Measurements from ENCODE around the gene COX4I1.

Gene COX4I1

DNA sequence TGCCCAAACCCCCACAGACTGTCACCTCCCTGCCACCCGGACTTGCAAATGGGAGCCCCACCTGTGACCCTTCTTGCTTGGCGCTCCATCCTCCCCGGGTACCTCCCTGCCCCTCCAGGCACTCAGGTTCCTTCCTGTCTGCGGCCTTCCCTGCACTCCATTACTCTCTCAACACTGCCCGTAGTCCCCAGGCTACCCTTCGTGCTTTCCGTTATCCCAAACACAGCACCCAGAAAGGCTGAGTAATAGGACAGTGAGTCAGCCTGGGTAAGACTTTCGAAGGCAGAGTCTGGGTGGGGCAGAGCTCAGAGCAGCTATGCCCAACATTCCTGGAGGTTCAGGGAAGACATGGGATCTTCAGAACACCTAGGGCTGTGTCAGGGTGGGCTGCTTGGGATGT, 32.0 kb upstream of the COX4I1 start:
- no peak for DNase-seq (ENCODE audit: low read depth in 2 of 3, low spot score in 2 of 3)

DNA sequence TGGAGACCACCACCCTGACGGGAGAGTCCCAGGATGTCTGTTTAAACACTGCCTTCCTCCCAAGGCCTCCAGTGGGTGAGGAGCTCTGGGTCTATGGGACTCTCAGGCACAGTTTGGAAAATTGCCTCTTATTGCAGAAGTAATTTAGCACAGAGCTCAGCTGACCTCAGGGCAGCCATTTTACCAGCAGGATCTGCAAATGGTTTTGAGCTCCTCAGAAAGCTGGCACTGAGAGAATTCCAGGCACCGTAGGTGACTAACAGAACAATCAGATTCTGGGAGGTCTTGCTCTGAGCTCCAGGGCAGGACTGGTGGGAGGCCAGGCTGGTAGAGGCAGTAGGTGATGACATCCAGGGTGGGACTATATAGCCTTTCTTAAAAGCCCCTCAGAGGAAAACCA, 31.3 kb upstream of the COX4I1 start:
- no peak for DNase-seq (ENCODE audit: low read depth in 2 of 3, low spot score in 2 of 3)

DNA sequence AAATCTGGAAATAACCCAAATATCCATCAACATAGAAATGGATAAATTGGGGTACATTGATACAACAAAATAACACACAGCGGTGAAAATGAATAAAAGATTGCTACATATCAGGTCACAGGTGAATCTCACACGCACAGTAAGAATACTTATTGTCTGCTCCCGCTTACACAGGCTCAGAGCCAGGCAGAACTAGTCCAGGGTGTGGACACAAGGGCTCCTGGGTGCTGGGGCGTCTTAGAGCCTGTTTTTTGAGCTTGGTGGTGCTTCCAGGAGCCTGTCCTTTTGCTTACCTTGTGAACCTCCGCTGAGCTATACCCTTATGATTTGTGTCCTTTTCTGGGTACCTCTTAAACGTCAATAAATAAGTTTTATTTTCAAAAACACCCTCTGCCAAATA, 28.8 kb upstream of the COX4I1 start:
- no peak for DNase-seq (ENCODE audit: low read depth in 2 of 3, low spot score in 2 of 3)

DNA sequence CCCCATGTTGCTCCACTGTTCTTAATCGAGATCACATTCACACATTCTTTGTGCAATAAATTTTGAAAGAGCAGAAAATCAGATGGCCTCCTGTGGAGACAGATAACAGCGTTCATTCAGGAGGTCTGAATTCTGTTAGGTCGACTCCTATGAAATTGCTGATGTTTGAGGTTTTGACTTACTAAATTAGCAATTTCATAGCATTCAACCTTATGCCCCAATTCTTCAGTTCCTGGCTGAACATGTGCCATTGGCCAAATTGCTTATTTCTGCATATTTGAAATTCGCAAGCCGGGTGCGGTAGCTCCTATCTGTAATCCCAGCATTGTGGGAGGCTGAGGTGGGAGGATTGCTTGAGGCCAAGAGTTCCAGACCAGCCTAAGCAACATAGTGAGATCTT, 26.5 kb upstream of the COX4I1 start:
- DNase-seq (ENCODE audit: low read depth in 2 of 3, low spot score in 2 of 3): no peak

DNA sequence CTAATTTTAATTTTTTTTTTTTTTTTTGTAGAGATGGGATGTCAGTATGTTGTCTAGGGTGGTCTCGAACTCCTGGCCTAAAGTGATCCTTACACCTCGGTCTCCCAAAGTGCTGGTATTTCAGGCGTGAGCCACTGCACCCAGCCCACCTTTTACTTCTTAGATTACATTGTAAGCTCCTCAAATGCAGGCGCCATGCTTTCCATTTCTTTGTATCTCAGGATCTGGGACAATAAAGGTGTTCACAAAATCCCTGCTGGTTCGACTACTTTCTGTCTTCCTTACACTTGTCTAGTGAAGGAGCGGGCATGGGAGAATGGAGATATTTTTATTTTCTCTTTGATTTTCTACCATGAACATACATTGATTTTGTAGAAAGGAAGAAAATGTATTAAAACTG, 25.4 kb upstream of the COX4I1 start:
- no peak for DNase-seq (ENCODE audit: low read depth in 2 of 3, low spot score in 2 of 3)

DNA sequence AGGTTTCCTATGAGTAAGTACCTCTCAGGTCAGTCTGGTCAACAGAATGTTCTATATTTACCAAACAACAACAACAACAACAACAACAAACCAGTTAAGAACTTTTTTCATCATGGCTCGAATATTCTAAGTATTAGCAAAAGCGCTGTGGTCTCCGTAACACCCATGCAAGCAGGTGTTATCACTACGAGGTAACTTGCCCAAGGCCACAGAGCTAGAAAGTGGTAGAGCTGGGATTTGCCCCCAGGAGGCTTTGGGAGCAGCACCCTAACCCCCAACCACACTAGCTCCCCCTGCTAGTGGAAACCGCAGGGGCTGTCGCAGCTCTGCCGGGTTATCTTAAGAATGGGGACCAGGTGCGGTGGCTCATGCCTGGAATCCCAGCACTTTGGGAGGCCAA, 24.7 kb upstream of the COX4I1 start:
- DNase-seq (ENCODE audit: low read depth in 2 of 3, low spot score in 2 of 3): no peak

DNA sequence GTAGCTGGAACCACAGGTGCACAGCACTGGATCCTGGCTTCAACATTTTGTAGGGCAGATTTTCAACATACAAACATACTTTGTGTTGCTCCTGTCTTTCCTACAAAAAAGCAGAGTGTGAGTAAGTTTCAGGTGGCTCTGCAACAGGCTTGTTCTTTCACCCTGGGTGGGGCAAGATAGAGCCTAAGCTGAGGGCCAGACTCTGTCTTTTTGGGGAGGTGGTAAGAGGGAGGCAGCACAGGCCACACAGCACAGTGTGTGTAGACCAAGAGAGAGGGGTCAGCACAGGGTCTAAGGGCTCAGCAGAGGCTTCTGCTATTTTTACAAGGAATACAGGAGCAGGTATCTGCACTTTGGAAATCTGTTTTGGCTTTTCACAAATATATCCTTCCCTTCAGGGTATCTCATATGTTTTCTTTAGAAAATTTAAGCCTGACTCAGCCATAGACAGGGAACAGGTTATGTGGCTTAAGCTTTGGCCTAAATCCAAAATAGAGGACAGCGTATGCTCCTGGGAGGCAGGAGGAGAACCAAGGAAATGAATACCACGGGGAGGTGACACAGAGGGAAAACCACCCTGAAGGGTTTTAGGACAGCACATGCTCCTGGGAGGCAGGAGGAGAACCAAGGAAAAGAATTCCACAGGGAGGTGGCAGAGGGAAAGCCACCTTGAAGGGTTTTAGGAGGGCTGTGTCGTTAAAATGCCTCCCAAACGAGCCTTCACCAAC, 21.7 kb upstream of the COX4I1 start:
- DNase-seq (ENCODE audit: low read depth in 2 of 3, low spot score in 2 of 3): no peak

DNA sequence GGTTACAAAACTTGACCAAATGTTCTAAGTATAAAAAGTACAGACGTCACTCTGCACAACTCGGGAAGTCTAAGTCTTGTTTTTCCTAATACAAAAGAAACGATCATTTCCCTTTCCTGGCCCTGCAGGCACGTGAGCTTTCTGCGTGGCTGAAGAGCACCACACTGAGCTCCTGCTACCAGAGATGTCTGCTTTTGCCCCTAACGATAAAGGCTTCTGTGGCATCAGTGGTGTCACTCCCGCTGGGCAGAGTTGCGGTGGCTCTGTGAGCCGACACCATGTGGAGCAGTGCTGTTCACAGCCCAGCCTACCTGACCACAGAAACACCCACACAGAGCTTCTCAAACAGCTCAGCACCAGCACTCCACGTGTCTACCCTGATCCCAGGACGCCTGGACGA, 20.6 kb upstream of the COX4I1 start:
- DNase-seq (ENCODE audit: low read depth in 2 of 3, low spot score in 2 of 3): peak in 1 of 3 experiments; percentile 15

DNA sequence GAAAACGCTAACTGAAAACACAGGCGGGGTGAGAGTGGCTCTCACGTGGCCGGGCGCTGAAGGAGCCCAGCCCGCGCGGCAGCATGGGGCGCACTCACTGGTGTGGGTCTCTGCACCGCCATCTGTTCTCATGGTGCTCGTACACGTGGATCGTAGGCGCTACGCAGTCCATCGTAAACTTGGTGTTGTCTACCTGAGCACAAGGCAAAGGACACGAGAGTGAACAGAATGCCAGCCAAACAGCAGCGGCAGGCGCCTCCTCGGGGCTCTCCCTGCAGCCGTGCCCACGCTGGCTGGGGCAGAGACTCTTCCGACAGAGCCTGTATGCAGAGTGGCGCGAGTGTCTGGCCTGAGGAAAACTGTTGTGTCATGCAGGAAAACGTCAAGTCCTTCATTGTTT, 19.2 kb upstream of the COX4I1 start:
- DNase-seq (ENCODE audit: low read depth in 2 of 3, low spot score in 2 of 3): no peak

DNA sequence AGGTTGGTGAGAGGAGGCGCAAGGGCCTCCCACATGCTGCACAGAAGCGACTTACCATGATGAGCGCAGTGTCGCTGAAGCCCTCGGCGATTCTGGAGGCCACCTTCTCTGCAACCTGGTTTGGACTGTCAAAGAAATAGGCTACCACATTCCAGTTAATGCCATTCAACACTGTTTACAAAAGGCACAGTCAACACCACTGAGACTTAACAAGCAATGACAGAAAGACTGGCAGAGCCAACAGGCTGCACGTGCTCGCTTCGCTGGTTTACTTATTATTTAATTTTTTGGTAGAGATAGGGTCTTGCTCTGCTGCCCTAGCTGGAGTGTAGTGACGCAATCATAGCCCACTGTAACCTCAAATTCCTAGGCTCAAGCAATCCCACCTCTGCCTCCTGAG, 18.3 kb upstream of the COX4I1 start:
- no peak for DNase-seq (ENCODE audit: low read depth in 2 of 3, low spot score in 2 of 3)

DNA sequence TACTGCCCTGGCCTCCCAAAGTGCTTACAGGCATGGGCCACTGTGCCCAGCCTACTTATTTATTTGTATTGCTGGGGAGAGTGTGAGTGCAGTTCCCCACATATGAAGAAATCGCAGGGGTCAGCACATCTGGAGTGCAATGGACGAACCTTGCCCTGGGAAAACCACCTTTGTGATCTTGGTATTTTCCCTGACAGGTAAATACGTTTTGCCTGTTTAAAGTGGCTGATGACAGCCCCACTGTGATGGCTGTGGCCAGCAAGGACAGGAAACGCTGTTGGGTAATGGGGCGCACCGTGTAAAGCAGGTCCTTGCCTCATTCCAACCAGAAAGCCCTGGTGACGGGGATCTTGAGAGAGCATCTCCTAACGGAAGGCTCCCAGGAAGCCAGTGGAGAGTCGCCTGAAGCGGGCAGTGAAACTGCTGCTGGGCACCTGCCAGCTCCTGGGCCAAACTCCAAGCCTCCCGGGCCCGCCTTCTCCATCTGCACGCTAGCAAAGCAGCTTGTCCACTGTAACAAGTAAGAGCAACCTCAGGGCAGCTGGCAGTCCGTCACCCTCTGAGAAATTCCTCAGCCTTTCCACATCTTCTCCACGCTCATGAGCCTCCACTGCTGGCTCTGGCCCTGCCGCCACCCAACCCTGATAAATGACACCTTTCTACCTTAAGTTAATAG, 17.7 kb upstream of the COX4I1 start:
- DNase-seq (ENCODE audit: low read depth in 2 of 3, low spot score in 2 of 3): no peak

DNA sequence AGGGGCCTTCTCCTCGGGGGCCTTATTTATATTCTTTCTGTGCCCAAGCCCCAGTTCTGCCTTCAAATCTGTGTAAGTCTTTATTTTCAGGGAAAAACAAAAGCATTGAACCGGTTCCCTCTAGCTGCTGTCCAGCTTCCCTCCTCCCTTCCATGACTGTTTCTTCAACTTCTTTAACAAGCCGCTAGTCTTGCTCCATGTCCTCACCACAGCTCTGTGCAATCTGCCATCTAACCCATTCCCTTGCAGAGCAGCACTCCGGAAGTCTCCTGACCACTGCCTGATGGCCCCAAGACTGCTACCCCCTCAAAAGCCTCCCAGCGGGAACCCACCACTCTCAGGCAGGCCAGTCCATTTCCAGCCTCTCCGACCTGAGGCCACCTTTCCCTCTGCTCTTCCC, 17.0 kb upstream of the COX4I1 start:
- DNase-seq (ENCODE audit: low read depth in 2 of 3, low spot score in 2 of 3): no peak

DNA sequence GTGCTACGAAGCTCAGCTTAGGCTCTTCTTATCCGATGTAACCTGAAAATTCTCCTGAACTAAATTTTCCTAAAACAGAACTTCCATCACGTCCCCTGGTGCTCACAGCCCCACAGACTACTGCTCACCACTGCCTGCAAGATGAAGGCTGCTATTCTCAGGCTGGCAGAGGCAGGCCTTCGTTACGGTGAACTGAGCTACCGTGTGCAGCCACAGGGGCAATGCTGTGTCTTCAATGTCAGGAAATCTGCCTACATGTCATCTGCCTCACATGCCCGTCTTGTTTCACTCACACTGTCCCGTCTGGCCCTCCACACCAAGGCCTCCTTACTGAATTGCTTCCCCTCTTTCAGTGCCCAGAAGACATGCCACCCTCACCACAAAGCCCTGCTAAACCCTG, 16.1 kb upstream of the COX4I1 start:
- DNase-seq (ENCODE audit: low read depth in 2 of 3, low spot score in 2 of 3): no peak

DNA sequence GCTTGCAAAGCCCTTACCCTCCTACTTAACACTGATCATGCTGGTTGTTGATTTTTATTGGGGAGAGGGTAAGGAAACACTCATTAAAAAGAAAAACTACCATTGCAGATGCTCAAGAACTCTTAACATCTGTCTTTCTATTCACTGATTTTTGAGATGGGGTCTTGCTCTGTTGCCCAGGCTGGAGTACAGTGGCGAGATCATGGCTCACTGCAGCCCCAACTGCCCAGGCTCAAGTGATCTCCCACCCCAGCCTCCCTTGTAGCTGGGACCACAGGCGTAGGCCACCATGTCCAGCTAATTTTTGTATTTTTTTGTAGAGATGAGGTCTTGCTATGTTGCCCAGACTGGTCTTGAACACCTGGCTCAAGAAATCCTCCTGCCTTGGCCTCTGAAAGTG, 14.7 kb upstream of the COX4I1 start:
- DNase-seq (ENCODE audit: low read depth in 2 of 3, low spot score in 2 of 3): no peak

DNA sequence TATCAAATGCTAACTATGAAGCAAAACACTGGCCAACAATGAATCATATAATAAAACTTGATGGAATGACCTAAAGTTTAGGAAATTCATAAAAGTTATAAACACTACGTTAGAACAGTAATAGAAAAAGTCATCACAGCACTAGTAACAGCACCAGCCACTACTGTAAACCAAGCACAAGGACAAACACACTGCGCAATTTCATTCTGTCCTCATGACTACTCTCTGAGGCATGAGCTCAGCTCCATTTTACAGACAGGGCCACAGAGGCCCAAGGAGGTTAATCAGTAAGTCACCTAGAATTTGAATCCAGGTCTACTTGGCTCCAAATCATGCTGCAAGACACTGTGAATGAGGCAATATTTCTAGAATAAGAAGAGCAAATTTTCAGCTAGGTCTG, 13.6 kb upstream of the COX4I1 start:
- DNase-seq (ENCODE audit: low read depth in 2 of 3, low spot score in 2 of 3): no peak

DNA sequence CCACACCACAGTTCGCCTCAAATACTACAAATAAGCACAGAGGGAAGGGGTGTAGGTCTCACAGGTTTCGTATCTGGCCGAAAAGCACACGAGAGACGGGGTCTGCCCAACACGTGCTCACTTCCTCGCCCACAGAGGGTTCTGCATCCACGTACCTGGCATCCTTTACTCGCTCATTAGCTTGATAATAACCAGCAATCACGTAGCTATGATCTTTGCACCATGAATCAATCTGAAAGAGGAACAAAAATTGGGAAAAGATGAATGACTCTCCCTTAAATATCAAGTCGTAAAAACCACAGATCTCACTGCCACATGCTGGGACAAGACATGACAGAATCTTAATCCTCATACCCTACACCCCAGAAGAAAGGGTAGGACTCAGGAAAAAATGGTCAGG, 10.7 kb upstream of the COX4I1 start:
- DNase-seq (ENCODE audit: low read depth in 2 of 3, low spot score in 2 of 3): no peak

DNA sequence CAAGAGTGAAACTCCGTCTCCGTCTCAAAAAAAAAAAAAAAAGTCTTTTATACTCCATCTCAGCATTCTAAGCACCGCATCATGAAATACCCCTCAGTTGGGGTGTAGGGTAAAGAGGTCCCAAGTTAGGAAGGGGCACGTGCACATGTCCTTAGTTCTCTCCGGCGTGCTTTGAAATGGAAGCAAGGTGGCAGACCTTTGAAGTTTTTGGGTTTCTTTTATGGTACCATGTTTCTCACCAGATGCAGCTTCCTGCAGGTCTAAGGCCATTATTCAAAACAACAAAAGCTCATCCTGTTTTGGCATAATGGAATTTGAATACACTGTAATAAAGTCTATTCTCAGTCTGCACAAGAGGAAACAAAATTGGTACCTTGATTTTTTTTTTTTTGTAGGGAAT, 9.7 kb upstream of the COX4I1 start:
- DNase-seq (ENCODE audit: low read depth in 2 of 3, low spot score in 2 of 3): no peak

DNA sequence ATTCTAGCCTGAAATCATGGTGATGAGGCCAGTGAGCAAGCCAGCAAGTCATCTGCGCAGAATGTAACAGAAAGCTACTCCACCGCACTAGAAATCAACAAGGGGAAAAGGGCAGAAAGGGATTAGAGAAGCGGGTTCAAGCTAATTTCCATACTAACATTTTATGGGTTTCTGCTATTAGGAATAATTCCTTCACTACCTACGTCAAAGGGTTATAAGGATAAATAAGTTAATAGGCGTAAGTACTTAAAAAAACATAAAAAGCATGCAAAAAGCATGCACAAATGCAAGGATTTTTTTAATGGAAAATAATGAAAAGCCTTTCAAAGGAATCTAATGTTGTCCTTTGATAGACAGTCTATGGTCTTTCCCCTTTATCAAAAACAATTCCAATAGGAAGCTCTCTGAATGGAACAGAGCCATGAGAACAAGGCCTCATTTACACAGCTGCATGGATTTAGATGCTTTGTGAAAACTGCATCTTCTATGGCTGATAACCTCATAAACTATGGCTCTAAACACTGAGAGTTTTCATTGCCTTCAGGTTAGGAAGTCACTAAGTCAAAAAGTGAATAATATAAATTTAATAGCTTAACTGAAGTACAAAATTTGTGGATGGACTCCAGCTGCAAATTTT, 5.7 kb upstream of the COX4I1 start:
- DNase-seq (ENCODE audit: low read depth in 2 of 3, low spot score in 2 of 3): no peak

DNA sequence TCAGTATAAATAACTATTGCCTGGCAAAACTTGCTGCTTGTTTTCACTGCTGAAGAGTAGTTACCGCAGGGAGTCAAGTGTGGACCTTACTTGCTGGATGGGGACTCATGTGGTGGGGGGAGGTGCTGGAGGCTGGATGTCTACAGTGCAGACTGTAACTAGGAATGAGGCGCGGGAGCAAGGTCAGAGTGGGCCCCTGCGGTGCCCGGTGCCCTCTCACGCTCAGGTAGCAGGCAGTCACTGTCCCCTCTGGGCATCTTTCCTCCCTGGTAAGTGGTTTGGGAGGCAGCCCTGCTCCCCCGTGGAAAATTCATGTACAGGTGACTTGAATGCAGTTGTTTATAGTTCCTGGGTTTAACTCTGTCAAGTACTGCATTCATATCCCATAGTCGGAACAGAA, 4.8 kb upstream of the COX4I1 start:
- no peak for DNase-seq (ENCODE audit: low read depth in 2 of 3, low spot score in 2 of 3)

DNA sequence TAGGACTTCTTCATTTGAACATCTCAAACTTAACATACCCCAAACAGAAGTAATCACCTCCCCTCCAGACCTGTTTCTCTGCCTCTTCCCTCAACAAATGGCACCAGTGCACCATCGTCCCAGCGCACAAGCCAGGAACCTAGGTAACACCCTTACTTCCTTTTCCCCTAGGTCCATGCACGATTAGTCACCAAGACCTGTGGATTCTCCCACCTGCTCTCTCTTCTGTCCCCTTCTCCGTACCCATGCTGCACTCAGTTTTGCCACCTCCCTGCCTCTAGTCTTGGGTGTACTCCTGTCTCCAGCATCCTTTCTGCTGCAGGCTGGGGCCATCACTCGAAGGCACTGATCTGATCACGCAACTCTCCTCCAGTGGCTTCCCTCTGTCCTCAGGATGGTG, 3.3 kb upstream of the COX4I1 start:
- no peak for DNase-seq (ENCODE audit: low read depth in 2 of 3, low spot score in 2 of 3)

DNA sequence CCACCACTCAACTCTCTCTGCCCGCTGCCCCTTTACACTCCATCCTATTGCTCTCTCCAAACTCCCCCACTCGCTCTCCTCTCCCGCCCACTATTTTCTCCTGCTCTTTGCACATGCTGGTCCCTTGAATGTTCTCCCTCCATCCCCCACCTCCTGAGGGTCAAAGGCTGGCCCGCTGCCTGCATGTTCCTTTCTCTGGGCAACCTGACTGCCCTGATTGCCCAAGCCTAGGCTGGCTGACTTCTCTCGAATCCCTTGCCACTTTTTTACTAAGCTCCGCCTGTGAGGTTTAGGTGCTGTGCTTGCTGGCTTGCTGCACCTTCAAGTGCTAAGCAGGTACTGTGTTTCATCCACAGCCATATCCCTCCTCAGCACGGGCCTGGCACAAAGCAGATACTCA, 2.9 kb upstream of the COX4I1 start:
- no peak for DNase-seq (ENCODE audit: low read depth in 2 of 3, low spot score in 2 of 3)

DNA sequence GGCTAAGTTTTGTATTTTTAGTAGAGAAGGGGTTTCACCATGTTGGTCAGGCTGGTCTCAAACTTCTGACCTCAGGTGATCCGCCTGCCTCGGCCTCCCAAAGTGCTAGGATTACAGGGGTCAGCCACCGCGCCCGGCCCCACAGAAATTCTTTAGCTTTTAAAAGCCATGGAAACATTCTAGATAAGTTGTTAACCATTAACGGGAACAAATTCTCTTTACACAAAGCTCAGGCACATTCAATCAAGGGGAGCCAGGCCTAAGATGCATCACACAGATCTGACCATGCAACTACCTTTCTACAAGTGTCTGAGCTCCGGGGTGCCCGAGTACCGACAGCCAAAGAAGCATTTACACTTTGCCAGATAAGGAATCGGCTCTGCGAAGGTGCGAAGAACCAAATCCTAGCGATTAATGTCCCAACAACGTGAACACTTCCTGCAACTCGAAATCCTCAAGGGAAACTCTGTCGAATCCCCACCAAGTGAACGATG, 1.2 kb upstream of the COX4I1 start:
- DNase-seq (ENCODE audit: low read depth in 2 of 3, low spot score in 2 of 3): no peak
